ENCODE data around the gene ACAD9. TPM values are rescaled to one million over a fixed set of nuclear protein-coding genes. Genes with fewer than 3 reads are reported as not detected.
A peak's percentile ranks its signal among the peaks of the same experiment; 100 is the strongest.
"Not testable (repeated sequence)": the region's sequence is repeated elsewhere in the genome, so short reads cannot be mapped to it uniquely, and the experiment has no call there.

ACAD9 gene
- total and polyA plus RNA-seq, 9 of the 15 experiments (the other 6 are each of a cell fraction or from before 2014, with no cell fraction given) = 10.2 to 32.6 (median 22.8) TPM

DNA sequence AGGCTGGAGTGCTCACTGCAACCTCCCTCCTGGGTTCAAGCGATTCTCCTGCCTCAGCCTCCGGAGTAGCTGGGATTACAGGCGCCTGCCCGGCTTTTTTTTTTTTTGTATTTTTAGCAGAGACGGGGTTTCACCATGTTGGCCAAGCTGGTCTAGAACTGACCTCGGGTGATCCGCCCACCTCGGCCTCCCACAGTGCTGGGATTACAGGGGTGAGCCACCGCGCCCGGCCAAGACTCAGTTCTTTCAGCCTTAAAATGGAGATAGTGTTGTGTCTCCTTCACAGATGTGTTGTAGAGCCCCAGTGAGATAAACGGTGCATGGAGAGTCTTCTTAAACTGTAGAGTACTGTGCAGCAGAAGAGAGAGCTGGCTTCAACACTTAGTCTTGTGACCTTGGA is 1.0 kb downstream of the ACAD9 start:
- POLR2A ChIA-PET; H4K20me1 ChIP-seq (replicated peaks; ENCODE audit: control insufficient read depth, insufficient read depth, low read length); CTCF ChIA-PET (ENCODE audit: low intra/inter-chr PET ratio); H3K27me3 ChIP-seq (ENCODE audit: control insufficient read depth in 2 of 2, insufficient read depth in 2 of 2, low read length in 2 of 2); H2AFZ ChIP-seq (ENCODE audit: low read depth, low read length); BruUV-seq (replicated peaks); H3K9me1 ChIP-seq (ENCODE audit: control insufficient read depth, insufficient read depth, low read length); in situ Hi-C loops (cut with MboI); H3K27ac ChIP-seq (ENCODE audit: extremely low read depth, low read depth, low read length); FAIRE-seq; intact Hi-C loops (cut with micrococcal nuclease); DNase-seq (ENCODE audit: extremely low read depth in 1 of 4, low spot score in 3 of 4); H3K9me3 ChIP-seq (replicated peaks; ENCODE audit: control insufficient read depth, insufficient read depth, low read depth, low read length): not testable (repeated sequence)
- Histone ChIP-seq H3K4me2 (ENCODE audit: insufficient read depth, low read length) (peak overlapping the region; percentile 95), H3K79me2 (ENCODE audit: control insufficient read depth, insufficient read depth, low read length) (peaks cover 61% of the 10 kb centered on the region), H3K4me3 (peak overlapping the region; percentile 74), H3K36me3 (ENCODE audit: control insufficient read depth, insufficient read depth, low read length) (peaks cover 45% of the 10 kb centered on the region; the same call in 2 of the 3 replicates), H3K4me1 (replicated peaks in 1 of 2; ENCODE audit: control insufficient read depth in 2 of 2, insufficient read depth in 2 of 2, low read length in 2 of 2) (peaks cover 6 to 12% of the 10 kb centered on the region in 2 experiments; a peak in 3 of 5 replicates), H3K9ac (ENCODE audit: insufficient read depth in 1 of 2, low read depth in 2 of 2, low read length in 2 of 2) (peak overlapping the region; percentile 98)
- peak; percentile 7; the same call in 1 of the 3 replicates for ATAC-seq
- WGBS (ENCODE audit: insufficient coverage, low coverage, missing lambda C conversion rate) = 11% methylated on average over 2 of the region's 12 CpGs

DNA sequence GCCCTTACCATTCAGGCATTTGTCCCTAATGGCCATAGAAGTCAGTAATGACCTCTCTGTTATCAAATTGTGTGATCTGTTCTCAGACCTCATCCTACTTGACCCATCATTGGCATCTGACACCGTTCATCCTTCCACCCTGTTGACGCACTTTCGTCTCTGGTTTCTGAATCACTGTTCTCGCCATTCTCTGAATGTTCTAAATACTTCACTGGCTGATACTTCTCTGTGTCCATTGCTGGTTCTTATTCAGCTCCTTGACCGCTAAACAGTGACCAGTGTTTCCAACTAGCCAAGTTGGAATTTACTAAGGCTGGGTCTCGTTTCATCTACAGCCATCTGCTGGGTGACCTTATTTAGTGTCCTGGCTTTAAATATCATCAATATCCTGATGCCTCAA is 2.2 kb downstream of the ACAD9 start:
- no peak for FAIRE-seq
- TF ChIP-seq TGIF2 (CRISPR knock-in tag; IDR thresholded peaks at IDR 0.05) (no peak), RREB1 (CRISPR knock-in tag; IDR thresholded peaks at IDR 0.05) (no peak), RAD21 (CRISPR knock-in tag; conservative IDR thresholded peaks at IDR 0.05 in 1 of 2, IDR thresholded peaks at IDR 0.05 in 1 of 2) (no peak), HNRNPUL1 (IDR thresholded peaks at IDR 0.05; ENCODE audit: low read length) (no peak), ZNF507 (tag; conservative IDR thresholded peaks at IDR 0.05) (no peak), MAFF (IDR thresholded peaks at IDR 0.05; ENCODE audit: low read length) (no peak)
- H2AFZ ChIP-seq (ENCODE audit: low read depth, low read length) = no peak overlapping the region
- no peaks in the 10 kb centered on the region for H3K9me3 ChIP-seq (replicated peaks; ENCODE audit: control insufficient read depth, insufficient read depth, low read depth, low read length)
- H3K27me3 ChIP-seq (ENCODE audit: control insufficient read depth in 2 of 2, insufficient read depth in 2 of 2, low read length in 2 of 2) = no peaks in the 10 kb centered on the region
- BruUV-seq (replicated peaks) = no TSS peak
- no peak for ATAC-seq
- CTCF ChIA-PET (ENCODE audit: low intra/inter-chr PET ratio) = no interaction called here
- H3K9ac ChIP-seq (ENCODE audit: insufficient read depth in 1 of 2, low read depth in 2 of 2, low read length in 2 of 2) = peak overlapping the region; percentile 33 to 98; a peak in 1 of 4 replicates
- no peak overlapping the region for H3K27ac ChIP-seq (ENCODE audit: extremely low read depth, low read depth, low read length)
- H3K4me1 ChIP-seq (replicated peaks in 1 of 2; ENCODE audit: control insufficient read depth in 2 of 2, insufficient read depth in 2 of 2, low read length in 2 of 2) = peaks cover 6 to 12% of the 10 kb centered on the region in 2 experiments; a peak in 3 of 5 replicates
- H4K20me1 ChIP-seq (replicated peaks; ENCODE audit: control insufficient read depth, insufficient read depth, low read length) = no peaks in the 10 kb centered on the region
- peak overlapping the region; percentile 74; the same call in 1 of the 2 replicates for H3K4me3 ChIP-seq
- peaks cover 61% of the 10 kb centered on the region for H3K79me2 ChIP-seq (ENCODE audit: control insufficient read depth, insufficient read depth, low read length)
- DNase-seq (ENCODE audit: extremely low read depth in 1 of 4, low spot score in 3 of 4) = no peak
- H3K4me2 ChIP-seq (ENCODE audit: insufficient read depth, low read length) = peak overlapping the region; percentile 95; the same call in 1 of the 2 replicates
- in situ Hi-C loops (cut with MboI) (no loop called here), intact Hi-C loops (cut with micrococcal nuclease) (no loop called here)
- H3K9me1 ChIP-seq (ENCODE audit: control insufficient read depth, insufficient read depth, low read length) = no peaks in the 10 kb centered on the region
- POLR2A ChIA-PET = no interaction called here
- WGBS (ENCODE audit: insufficient coverage, low coverage, missing lambda C conversion rate) = 77% methylated on average over 6 of the region's 6 CpGs
- H3K36me3 ChIP-seq (ENCODE audit: control insufficient read depth, insufficient read depth, low read length) = peaks cover 45% of the 10 kb centered on the region; the same call in 2 of the 3 replicates
